Vagina (tissue), 2 donors: ENCODE data around the gene ENO3.

ENCODE experiments used
- CTCF ChIP-seq, 3 experiments: fragments of 450-650 bp in 2 of 3; fragments of 200-600 bp in 1 of 3; sonication (generic) in 1 of 3; IDR thresholded peaks; one replicate each; pipeline ENCODE4 v1.5.1; 2017 to 2019; ENCODE audit warnings: antibody characterized with exemption in 3 of 3, mild to moderate bottlenecking in 2 of 3, moderate library complexity in 2 of 3
- POLR2A ChIP-seq, 2 donors: fragments of 450-650 bp; IDR thresholded peaks; one replicate each; pipeline ENCODE4 v1.6.1; 2017; ENCODE audit warnings: antibody characterized with exemption in 2 of 2, mild to moderate bottlenecking in 2 of 2, moderate library complexity in 2 of 2

- no peak for TF ChIP-seq CTCF (IDR thresholded peaks at IDR 0.05)
- no peak for TF ChIP-seq POLR2A (IDR thresholded peaks at IDR 0.05)
Measured at GRCh38 chr17:4998732-4999429, 48.0 kb downstream of the ENO3 start.
